GM21737 (cell line): ENCODE results near the gene CCDC148.

Experiments used
- ATAC-seq: cut with Tn5 transposase; IDR thresholded peaks from one replicate; pipeline ENCODE4 v1.9.1; 2021; ENCODE audit warnings: mild to moderate bottlenecking, moderate library complexity; ENCODE audit not compliant: unreplicated experiment

The CCDC148 gene

GRCh38 chr2:158456309-158457066, at the start of gene CCDC148, which contains the start of gene PKP4:
Gene CCDC148, minus strand, starts transcription at chr2:158456753. Its CDS starts 314 bp downstream, at chr2:158456439.
Gene PKP4, plus strand, starts transcription at chr2:158456952. Its CDS starts 76,233 bp downstream, at chr2:158533185.
- peak; percentile 91 for ATAC-seq

- ATAC-seq, result no peak
Observed at GRCh38 chr2:158505448-158505934, 48.9 kb upstream of the CCDC148 start.

GRCh38 chr2:158504088-158504487, 47.5 kb upstream of the CCDC148 start:
- ATAC-seq, result no peak

GRCh38 chr2:158502974-158503373, 46.4 kb upstream of the CCDC148 start:
- ATAC-seq, result no peak

GRCh38 chr2:158501301-158501700, 44.7 kb upstream of the CCDC148 start:
- no peak for ATAC-seq

- ATAC-seq, result no peak
Observed at GRCh38 chr2:158500333-158500732, 43.8 kb upstream of the CCDC148 start.

GRCh38 chr2:158499383-158499782, 42.8 kb upstream of the CCDC148 start:
- ATAC-seq, result no peak

- no peak for ATAC-seq
Observed at GRCh38 chr2:158498749-158499136, 42.2 kb upstream of the CCDC148 start.

- no peak for ATAC-seq
Observed at GRCh38 chr2:158498043-158498748, 41.6 kb upstream of the CCDC148 start.

GRCh38 chr2:158497486-158497885, 40.9 kb upstream of the CCDC148 start:
- no peak for ATAC-seq

GRCh38 chr2:158496986-158497385, 40.4 kb upstream of the CCDC148 start:
- ATAC-seq, result no peak

- ATAC-seq, result no peak
Observed at GRCh38 chr2:158495175-158495574, 38.6 kb upstream of the CCDC148 start.

- ATAC-seq, result no peak
Observed at GRCh38 chr2:158493458-158493857, 36.9 kb upstream of the CCDC148 start.

- no peak for ATAC-seq
Observed at GRCh38 chr2:158491072-158491471, 34.5 kb upstream of the CCDC148 start.

GRCh38 chr2:158489366-158490112, 33.0 kb upstream of the CCDC148 start:
- no peak for ATAC-seq

- ATAC-seq, result no peak
Observed at GRCh38 chr2:158488442-158489216, 32.1 kb upstream of the CCDC148 start.

GRCh38 chr2:158487419-158487818, 30.9 kb upstream of the CCDC148 start:
- no peak for ATAC-seq

- ATAC-seq, result no peak
Observed at GRCh38 chr2:158486970-158487325, 30.4 kb upstream of the CCDC148 start.

GRCh38 chr2:158486150-158486969, 29.8 kb upstream of the CCDC148 start:
- ATAC-seq, result no peak
